Right kidney (tissue), 1 donor: ENCODE measurements around the gene TAX1BP1.

Experiments used
- DNase-seq: peaks from one replicate; pipeline ENCODE4 v3.0.0-alpha.2; 2016

Gene TAX1BP1

GRCh38 chr7:27779873-27780272 lies 39.9 kb downstream of the TAX1BP1 start:
- DNase-seq = no peak

GRCh38 chr7:27781188-27781587 lies 41.2 kb downstream of the TAX1BP1 start:
- DNase-seq = no peak

- DNase-seq = no peak
Observed at GRCh38 chr7:27782849-27783248, 42.9 kb downstream of the TAX1BP1 start.

GRCh38 chr7:27784399-27785053 lies 44.6 kb downstream of the TAX1BP1 start:
- no peak for DNase-seq

GRCh38 chr7:27788437-27788836 lies 48.5 kb downstream of the TAX1BP1 start:
- DNase-seq = no peak

GRCh38 chr7:27793780-27794179 lies 53.8 kb downstream of the TAX1BP1 start:
- DNase-seq = no peak

- no peak for DNase-seq
Observed at GRCh38 chr7:27795977-27796376, 56.0 kb downstream of the TAX1BP1 start.

- DNase-seq = no peak
Observed at GRCh38 chr7:27799212-27799611, 59.2 kb downstream of the TAX1BP1 start.

- DNase-seq = no peak
Observed at GRCh38 chr7:27802999-27803398, 63.0 kb downstream of the TAX1BP1 start.

- DNase-seq = no peak
Observed at GRCh38 chr7:27804139-27804538, 64.2 kb downstream of the TAX1BP1 start.

- no peak for DNase-seq
Observed at GRCh38 chr7:27808626-27809025, 68.7 kb downstream of the TAX1BP1 start.

GRCh38 chr7:27810186-27810585 lies 70.2 kb downstream of the TAX1BP1 start:
- no peak for DNase-seq

GRCh38 chr7:27812706-27813105 lies 72.7 kb downstream of the TAX1BP1 start:
- DNase-seq = no peak

- no peak for DNase-seq
Observed at GRCh38 chr7:27822245-27822644, 82.3 kb downstream of the TAX1BP1 start.

GRCh38 chr7:27825891-27826290 lies 85.9 kb downstream of the TAX1BP1 start:
- no peak for DNase-seq

GRCh38 chr7:27826357-27826756 lies 86.4 kb downstream of the TAX1BP1 start:
- no peak for DNase-seq

GRCh38 chr7:27834179-27834921 lies 94.4 kb downstream of the TAX1BP1 start:
- no peak for DNase-seq

GRCh38 chr7:27835376-27835775 lies 95.4 kb downstream of the TAX1BP1 start:
- DNase-seq = no peak

- DNase-seq = no peak
Observed at GRCh38 chr7:27836536-27836935, 96.6 kb downstream of the TAX1BP1 start.

- no peak for DNase-seq
Observed at GRCh38 chr7:27839099-27839498, 99.1 kb downstream of the TAX1BP1 start.

GRCh38 chr7:27840313-27840712 lies 100.4 kb downstream of the TAX1BP1 start:
- no peak for DNase-seq

GRCh38 chr7:27840760-27841364 lies 100.9 kb downstream of the TAX1BP1 start:
- DNase-seq = no peak

GRCh38 chr7:27842094-27842692 lies 102.2 kb downstream of the TAX1BP1 start:
- DNase-seq = no peak
